Kidney tubule cell (primary cell): ENCODE measurements around the gene SPTLC3.
"Not testable (repeated sequence)": the region's sequence is repeated elsewhere in the genome, so short reads cannot be mapped to it uniquely, and the experiment has no call there.

Experiments
- DNase-seq: peaks from one replicate; pipeline ENCODE4 v3.0.0-alpha.2; 2018; ENCODE audit warnings: low spot score

SPTLC3 gene

GRCh38 chr20:13008761-13009681, at the start of gene SPTLC3:
SPTLC3 (plus strand) TSS chr20:13008972; CDS start chr20:13009268, 296 bp downstream.
- DNase-seq = peak; percentile 85

- peak; percentile 8 for DNase-seq
Measured at GRCh38 chr20:12961725-12962124, 47.0 kb upstream of the SPTLC3 start.

- DNase-seq = no peak
Measured at GRCh38 chr20:12962895-12963294, 45.9 kb upstream of the SPTLC3 start.

GRCh38 chr20:12963416-12963815, 45.4 kb upstream of the SPTLC3 start:
- no peak for DNase-seq

GRCh38 chr20:12965212-12965869, 43.4 kb upstream of the SPTLC3 start:
- DNase-seq = no peak

GRCh38 chr20:12965870-12966251, 42.9 kb upstream of the SPTLC3 start:
- DNase-seq = no peak

GRCh38 chr20:12966468-12967085, 42.2 kb upstream of the SPTLC3 start:
- peak; percentile 56 for DNase-seq

- DNase-seq = no peak
Measured at GRCh38 chr20:12967932-12968331, 40.8 kb upstream of the SPTLC3 start.

- no peak for DNase-seq
Measured at GRCh38 chr20:12968472-12968871, 40.3 kb upstream of the SPTLC3 start.

- no peak for DNase-seq
Measured at GRCh38 chr20:12969071-12969669, 39.6 kb upstream of the SPTLC3 start.

GRCh38 chr20:12970372-12970821, 38.4 kb upstream of the SPTLC3 start:
- peak; percentile 50 for DNase-seq

GRCh38 chr20:12975833-12976608, 32.8 kb upstream of the SPTLC3 start:
- no peak for DNase-seq

- no peak for DNase-seq
Measured at GRCh38 chr20:12976720-12977309, 32.0 kb upstream of the SPTLC3 start.

GRCh38 chr20:12977328-12978125, 31.2 kb upstream of the SPTLC3 start:
- DNase-seq = no peak

- no peak for DNase-seq
Measured at GRCh38 chr20:12978126-12978394, 30.7 kb upstream of the SPTLC3 start.

- no peak for DNase-seq
Measured at GRCh38 chr20:12978613-12979495, 29.9 kb upstream of the SPTLC3 start.

GRCh38 chr20:12979713-12980112, 29.1 kb upstream of the SPTLC3 start:
- not testable (repeated sequence) for DNase-seq

- no peak for DNase-seq
Measured at GRCh38 chr20:12982098-12982497, 26.7 kb upstream of the SPTLC3 start.

- no peak for DNase-seq
Measured at GRCh38 chr20:12984069-12984765, 24.6 kb upstream of the SPTLC3 start.
